ENCODE results near the gene NDUFS3. TPM values are rescaled to one million over a fixed set of nuclear protein-coding genes. Genes with fewer than 3 reads are reported as not detected.
"Not testable (repeated sequence)": the region's sequence is repeated elsewhere in the genome, so short reads cannot be mapped to it uniquely, and the experiment has no call there.

The NDUFS3 gene
- 100 to 1,000 TPM in 1 of 2 donors, 10 to 100 TPM in 1; 65.0 to 130 TPM for total RNA-seq
- 100 to 1,000 TPM; 167 to 172 TPM for polyA plus RNA-seq (ENCODE audit: insufficient read length in 2 of 2)
- long read RNA-seq, donor 1, transcript NDUFS3-204 (3 exons, 779 nt), result minor isoform, 8 of 145 reads
- long read RNA-seq, donor 1, transcript NDUFS3-205 (2 exons, 269 nt), result minor isoform, 14 of 145 reads
- long read RNA-seq, donor 1, transcript NDUFS3-201 (7 exons, 958 nt), result major isoform, 93 of 145 reads
- long read RNA-seq, donor 1, partial matches to known transcripts, result 30 of 145 reads
- long read RNA-seq, donor 1, other reads (novel, unspliced or antisense), result 0 of 145 reads
- long read RNA-seq, donor 2, transcript NDUFS3-201 (7 exons, 958 nt), result major isoform, 33 of 107 reads
- long read RNA-seq, donor 2, partial matches to known transcripts, result 45 of 107 reads
- long read RNA-seq, donor 2, other reads (novel, unspliced or antisense), result 22 of 107 reads
- long read RNA-seq, donor 3, transcript NDUFS3-201 (7 exons, 958 nt), result major isoform, 41 of 47 reads
- long read RNA-seq, donor 3, partial matches to known transcripts, result 0 of 47 reads
- long read RNA-seq, donor 3, other reads (novel, unspliced or antisense), result 0 of 47 reads
- long read RNA-seq, donor 4, transcript NDUFS3-201 (7 exons, 958 nt), result major isoform, 81 of 96 reads
- long read RNA-seq, donor 4, transcript NDUFS3-205 (2 exons, 269 nt), result minor isoform, 5 of 96 reads
- long read RNA-seq, donor 4, partial matches to known transcripts, result 0 of 96 reads
- long read RNA-seq, donor 4, other reads (novel, unspliced or antisense), result 0 of 96 reads

DNA sequence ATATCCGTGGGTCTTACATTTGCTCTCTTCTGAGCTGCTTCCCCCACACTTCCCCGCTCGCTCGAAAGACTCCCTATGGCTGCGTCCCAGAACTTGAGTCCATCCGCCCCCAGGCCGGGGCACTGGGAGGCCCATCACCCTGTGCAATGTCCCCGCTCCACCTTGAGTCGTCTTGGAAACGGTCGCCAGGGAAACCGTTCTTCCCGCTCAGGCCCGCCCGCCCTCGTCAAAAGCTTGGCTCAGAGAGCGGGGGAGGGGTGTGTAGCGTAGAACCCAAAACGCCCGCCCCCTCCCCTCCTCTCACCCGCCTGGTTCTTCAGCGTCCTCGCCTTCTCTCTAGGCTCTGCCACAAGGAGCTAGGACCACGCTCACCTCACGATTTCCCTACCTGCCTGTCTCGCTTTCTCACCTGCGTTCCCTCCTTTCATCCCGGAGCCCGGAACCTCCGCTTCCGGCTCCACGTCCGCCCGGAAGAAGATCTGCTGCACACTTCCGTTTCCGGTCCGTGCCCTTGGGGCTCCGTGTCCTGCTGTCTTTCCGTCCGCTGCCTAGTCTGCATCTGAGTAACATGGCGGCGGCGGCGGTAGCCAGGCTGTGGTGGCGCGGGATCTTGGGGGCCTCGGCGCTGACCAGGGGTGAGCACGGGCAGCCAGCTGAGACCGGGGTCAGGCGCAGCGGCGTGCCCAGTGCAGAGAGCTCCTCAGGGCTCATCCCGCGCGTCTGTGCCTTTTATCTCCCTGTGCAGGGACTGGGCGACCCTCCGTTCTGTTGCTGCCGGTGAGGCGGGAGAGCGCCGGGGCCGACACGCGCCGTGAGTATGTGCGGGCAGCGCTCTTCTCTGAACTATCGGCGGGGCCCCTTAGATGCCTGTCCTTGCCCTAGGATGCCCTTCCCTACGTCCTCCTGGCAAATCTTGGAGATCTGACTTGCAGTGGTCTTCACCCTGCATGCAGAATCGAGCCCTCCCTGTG is at the start of gene NDUFS3, which contains the start of gene KBTBD4:
TSS of gene NDUFS3 (plus strand) at position 551 of the 971 bp plus-strand sequence. CDS start at position 569, 18 bp downstream.
TSS of gene KBTBD4 (minus strand) at position 447 of the 971 bp plus-strand sequence. CDS start at position 428, 19 bp downstream.
- Histone ChIP-seq H3K4me3 (ENCODE audit: low read depth, low read length) (peak within 1 kb of the TSS; percentile 82), H3K36me3 (ENCODE audit: control insufficient read depth, insufficient read depth, low read length) (peaks cover 63% of the 10 kb centered on the region), H3K4me1 (ENCODE audit: control insufficient read depth, insufficient read depth, low read length) (peaks cover 18% of the 10 kb centered on the region), H3K27ac (ENCODE audit: low read depth, low read length) (peak within 1 kb of the TSS; percentile 87), H3K9me3 (ENCODE audit: control insufficient read depth, insufficient read depth, low read length) (no peaks in the 10 kb centered on the region), H3K27me3 (ENCODE audit: control insufficient read depth, insufficient read depth, low read length) (no peaks in the 10 kb centered on the region)
- under 1% methylated on average over 72 of the region's 72 CpGs for WGBS (ENCODE audit: insufficient coverage)
- peak; percentile 87 to 97 (median 90) for DNase-seq (ENCODE audit: low read depth in 4 of 6, low spot score in 6 of 6)

DNA sequence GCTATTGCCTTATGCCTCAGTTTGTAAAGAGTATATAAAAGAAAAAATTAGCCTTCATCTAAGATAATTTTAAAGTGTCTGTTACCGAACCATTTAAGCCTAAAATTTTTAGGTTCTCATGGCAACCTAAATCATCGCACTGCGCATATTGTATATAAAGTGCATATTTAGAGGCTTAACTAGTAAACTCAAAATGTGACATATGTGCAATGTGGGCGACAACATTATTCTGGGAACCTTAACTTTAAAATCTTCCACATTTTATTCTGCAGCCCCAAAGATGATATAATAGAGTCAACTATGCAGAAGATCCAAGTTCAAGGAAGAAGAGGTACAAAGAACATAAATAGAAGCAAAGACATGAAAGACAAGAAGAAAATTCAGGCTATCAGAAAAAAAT is 48.9 kb upstream of the NDUFS3 start:
- H3K27ac ChIP-seq (ENCODE audit: low read depth, low read length), result no peak overlapping the region
- no peak overlapping the region for H3K4me3 ChIP-seq (ENCODE audit: low read depth, low read length)
- no peaks in the 10 kb centered on the region for H3K9me3 ChIP-seq (ENCODE audit: control insufficient read depth, insufficient read depth, low read length)
- DNase-seq (ENCODE audit: low read depth in 4 of 6, low spot score in 6 of 6), result peak in 1 of 6 donors; percentile 55
- H3K4me1 ChIP-seq (ENCODE audit: control insufficient read depth, insufficient read depth, low read length), result peaks cover 31% of the 10 kb centered on the region
- H3K36me3 ChIP-seq (ENCODE audit: control insufficient read depth, insufficient read depth, low read length), result peaks cover 13% of the 10 kb centered on the region
- H3K27me3 ChIP-seq (ENCODE audit: control insufficient read depth, insufficient read depth, low read length), result no peaks in the 10 kb centered on the region
- no CpG with 5 or more reads among the region's 4 CpGs for WGBS (ENCODE audit: insufficient coverage)

DNA sequence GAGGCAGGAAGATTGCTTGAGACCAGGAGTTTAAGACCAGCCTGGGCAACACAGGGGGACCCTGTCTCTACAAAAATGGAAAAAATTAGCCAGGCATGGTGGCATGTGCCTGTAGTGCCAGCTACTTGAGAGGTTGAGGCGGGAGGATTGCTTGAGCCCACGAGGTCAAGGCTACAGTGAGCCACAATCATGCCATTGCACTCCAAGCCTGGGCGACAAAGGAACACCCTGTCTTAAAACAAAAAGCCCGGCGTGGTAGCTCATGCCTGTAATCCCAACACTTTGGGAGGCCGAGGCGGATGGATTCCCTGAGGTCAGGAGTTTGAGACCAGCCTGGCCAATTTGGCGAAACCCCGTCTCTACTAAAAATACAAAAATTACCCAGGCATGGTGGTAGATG is 48.2 kb upstream of the NDUFS3 start:
- not testable (repeated sequence) for DNase-seq (ENCODE audit: low read depth in 4 of 6, low spot score in 6 of 6); H3K4me3 ChIP-seq (ENCODE audit: low read depth, low read length); H3K27ac ChIP-seq (ENCODE audit: low read depth, low read length); H3K27me3 ChIP-seq (ENCODE audit: control insufficient read depth, insufficient read depth, low read length); H3K9me3 ChIP-seq (ENCODE audit: control insufficient read depth, insufficient read depth, low read length)
- 84% methylated on average over 7 of the region's 9 CpGs for WGBS (ENCODE audit: insufficient coverage)
- Histone ChIP-seq H3K36me3 (ENCODE audit: control insufficient read depth, insufficient read depth, low read length) (peaks cover 17% of the 10 kb centered on the region), H3K4me1 (ENCODE audit: control insufficient read depth, insufficient read depth, low read length) (peaks cover 28% of the 10 kb centered on the region)

DNA sequence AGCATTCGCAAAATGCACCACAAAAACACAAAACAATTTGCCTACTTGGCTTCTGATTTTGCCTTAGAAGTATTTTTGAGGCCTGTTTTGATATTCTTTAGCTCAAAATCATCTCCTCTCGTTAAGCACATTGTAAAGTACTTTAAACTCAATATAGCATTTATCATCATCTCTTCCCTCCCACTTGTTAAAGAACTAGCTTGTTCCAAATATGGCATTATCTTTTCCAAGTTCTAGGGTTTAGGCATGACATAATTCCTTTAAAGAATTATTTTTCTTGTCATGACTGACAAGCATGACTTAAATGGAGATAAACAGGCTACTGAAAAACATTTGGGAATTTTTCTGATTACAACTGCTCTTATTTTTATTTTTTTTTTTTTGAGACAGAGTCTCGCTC is 47.2 kb upstream of the NDUFS3 start:
- DNase-seq (ENCODE audit: low read depth in 4 of 6, low spot score in 6 of 6), result no peak
- Histone ChIP-seq H3K27me3 (ENCODE audit: control insufficient read depth, insufficient read depth, low read length) (no peaks in the 10 kb centered on the region), H3K27ac (ENCODE audit: low read depth, low read length) (no peak overlapping the region), H3K9me3 (ENCODE audit: control insufficient read depth, insufficient read depth, low read length) (no peaks in the 10 kb centered on the region), H3K4me3 (ENCODE audit: low read depth, low read length) (no peak overlapping the region), H3K36me3 (ENCODE audit: control insufficient read depth, insufficient read depth, low read length) (peaks cover 21% of the 10 kb centered on the region), H3K4me1 (ENCODE audit: control insufficient read depth, insufficient read depth, low read length) (peaks cover 28% of the 10 kb centered on the region)
- WGBS (ENCODE audit: insufficient coverage), result no CpG with 5 or more reads among the region's 3 CpGs

DNA sequence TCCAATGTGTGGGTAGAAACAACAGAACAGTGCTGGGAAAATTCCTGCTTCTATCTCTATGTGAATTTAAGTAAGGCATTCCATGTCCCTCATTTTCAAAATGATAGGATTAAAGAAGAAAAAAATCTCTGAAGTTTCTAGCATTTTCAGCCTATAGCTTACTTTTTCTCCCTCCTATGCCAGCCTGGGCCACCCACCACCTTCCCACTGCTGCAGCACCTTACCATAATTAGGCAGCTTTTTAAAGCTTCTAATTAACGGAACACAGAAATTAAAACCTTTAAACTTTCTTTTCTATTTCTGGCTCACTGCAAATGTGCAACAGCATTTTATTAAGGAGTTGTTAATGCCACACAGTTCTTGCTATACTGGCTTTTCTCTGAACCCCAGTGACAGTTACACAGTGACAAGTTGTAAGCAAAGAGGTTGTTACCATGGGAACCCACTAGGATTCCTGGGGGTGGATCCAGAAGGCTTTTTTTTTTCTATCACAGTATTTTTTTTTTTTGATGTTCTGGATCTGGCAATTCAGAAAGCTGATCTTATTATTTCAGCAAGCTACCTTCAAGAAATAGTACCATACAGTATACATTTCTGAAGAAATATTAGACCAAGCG is 46.2 kb upstream of the NDUFS3 start:
- Histone ChIP-seq H3K4me3 (ENCODE audit: low read depth, low read length) (no peak overlapping the region), H3K27ac (ENCODE audit: low read depth, low read length) (peak overlapping the region; percentile 57), H3K36me3 (ENCODE audit: control insufficient read depth, insufficient read depth, low read length) (peaks cover 21% of the 10 kb centered on the region), H3K4me1 (ENCODE audit: control insufficient read depth, insufficient read depth, low read length) (peaks cover 32% of the 10 kb centered on the region), H3K27me3 (ENCODE audit: control insufficient read depth, insufficient read depth, low read length) (no peaks in the 10 kb centered on the region), H3K9me3 (ENCODE audit: control insufficient read depth, insufficient read depth, low read length) (no peaks in the 10 kb centered on the region)
- DNase-seq (ENCODE audit: low read depth in 4 of 6, low spot score in 6 of 6), result peak in 3 of 6 donors; percentile 39 to 76 (median 69)
- WGBS (ENCODE audit: insufficient coverage), result no CpG with 5 or more reads among the region's 2 CpGs

DNA sequence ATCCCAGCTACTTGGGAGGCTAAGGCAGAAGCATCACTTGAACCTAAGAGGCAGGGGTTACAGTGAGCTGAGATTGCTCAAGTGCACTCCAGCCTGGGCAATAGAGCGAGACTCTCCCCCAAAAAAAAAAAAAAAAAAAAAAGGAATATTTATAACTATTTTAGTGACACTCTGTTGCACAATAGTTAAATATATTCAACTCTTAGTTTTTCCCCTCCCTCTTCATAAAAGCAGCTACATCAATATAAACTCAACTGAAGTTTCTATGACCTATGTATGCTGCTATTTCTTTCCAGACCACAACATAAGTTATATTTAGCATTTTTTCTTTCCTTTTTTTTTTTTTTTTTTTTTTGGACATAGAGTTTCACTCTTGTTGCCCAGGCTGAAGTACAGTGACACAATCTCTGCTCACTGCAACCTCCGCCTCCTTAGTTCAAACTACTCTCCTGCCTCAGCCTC is 45.2 kb upstream of the NDUFS3 start:
- Histone ChIP-seq H3K4me1 (ENCODE audit: control insufficient read depth, insufficient read depth, low read length) (peaks cover 38% of the 10 kb centered on the region), H3K27ac (ENCODE audit: low read depth, low read length) (no peak overlapping the region)
- WGBS (ENCODE audit: insufficient coverage), result no CpG with 5 or more reads among the region's 2 CpGs

DNA sequence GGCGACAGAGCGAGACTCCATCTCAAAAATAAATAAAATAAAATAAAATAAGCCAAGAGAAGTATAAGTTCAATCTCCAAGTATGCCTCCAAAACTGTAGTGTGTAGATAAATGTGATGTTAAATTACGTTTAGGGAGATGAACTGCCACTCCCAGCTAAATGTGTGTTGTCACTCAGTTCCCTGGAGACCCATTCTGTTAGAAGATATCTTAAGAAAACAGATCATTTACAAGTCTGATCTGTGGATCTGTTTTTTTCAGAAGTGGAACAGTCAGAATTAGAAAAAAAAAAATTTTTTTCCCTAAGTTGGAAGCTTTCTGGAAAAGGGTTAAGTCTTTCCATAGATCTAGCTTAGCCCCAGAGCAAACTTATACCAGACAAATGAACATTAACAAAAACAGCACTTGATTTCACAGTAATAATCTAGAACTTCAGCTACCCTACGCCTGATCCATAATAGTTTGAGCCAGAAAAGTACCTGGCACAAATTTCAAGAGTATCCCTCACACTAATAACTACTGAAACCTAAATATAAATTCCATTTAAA is 44.1 kb upstream of the NDUFS3 start:
- Histone ChIP-seq H3K36me3 (ENCODE audit: control insufficient read depth, insufficient read depth, low read length) (peaks cover 13% of the 10 kb centered on the region), H3K9me3 (ENCODE audit: control insufficient read depth, insufficient read depth, low read length) (no peaks in the 10 kb centered on the region), H3K27ac (ENCODE audit: low read depth, low read length) (no peak overlapping the region), H3K27me3 (ENCODE audit: control insufficient read depth, insufficient read depth, low read length) (no peaks in the 10 kb centered on the region), H3K4me3 (ENCODE audit: low read depth, low read length) (no peak overlapping the region), H3K4me1 (ENCODE audit: control insufficient read depth, insufficient read depth, low read length) (peaks cover 42% of the 10 kb centered on the region)
- WGBS (ENCODE audit: insufficient coverage), result 100% methylated on average over 1 of the region's 4 CpGs
- no peak for DNase-seq (ENCODE audit: low read depth in 4 of 6, low spot score in 6 of 6)

More for the DNA sequence above, 45.2 kb upstream of the NDUFS3 start:
- H3K27me3 ChIP-seq (ENCODE audit: control insufficient read depth, insufficient read depth, low read length), result no peaks in the 10 kb centered on the region
- H3K36me3 ChIP-seq (ENCODE audit: control insufficient read depth, insufficient read depth, low read length), result peaks cover 21% of the 10 kb centered on the region
- H3K4me3 ChIP-seq (ENCODE audit: low read depth, low read length), result no peak overlapping the region
- no peak for DNase-seq (ENCODE audit: low read depth in 4 of 6, low spot score in 6 of 6)
- H3K9me3 ChIP-seq (ENCODE audit: control insufficient read depth, insufficient read depth, low read length), result no peaks in the 10 kb centered on the region

DNA sequence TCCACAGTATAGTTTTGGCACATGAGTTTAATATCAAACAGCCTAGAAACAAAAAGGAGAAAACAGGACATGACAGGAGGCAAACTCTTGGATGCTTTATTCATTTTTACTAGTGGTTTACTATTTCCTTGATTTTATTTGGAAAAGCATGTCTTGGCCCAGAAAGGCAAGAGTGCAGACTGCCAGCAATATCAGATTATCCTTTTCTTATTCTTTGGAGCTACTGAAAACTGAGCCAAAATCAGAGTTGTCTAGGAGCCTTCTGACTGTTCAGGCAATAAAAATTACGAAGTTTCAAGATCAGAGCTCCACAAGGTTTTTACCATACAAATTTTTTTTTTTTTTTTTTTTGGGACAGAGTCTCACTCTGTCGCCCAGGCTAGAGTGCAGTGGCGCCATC is 42.0 kb upstream of the NDUFS3 start:
- 80% methylated on average over 1 of the region's 3 CpGs for WGBS (ENCODE audit: insufficient coverage)
- H3K27me3 ChIP-seq (ENCODE audit: control insufficient read depth, insufficient read depth, low read length), result no peaks in the 10 kb centered on the region
- H3K9me3 ChIP-seq (ENCODE audit: control insufficient read depth, insufficient read depth, low read length), result no peaks in the 10 kb centered on the region
- H3K36me3 ChIP-seq (ENCODE audit: control insufficient read depth, insufficient read depth, low read length), result peaks cover 8% of the 10 kb centered on the region
- no peak overlapping the region for H3K4me3 ChIP-seq (ENCODE audit: low read depth, low read length)
- H3K27ac ChIP-seq (ENCODE audit: low read depth, low read length), result no peak overlapping the region
- peak in 1 of 6 donors; percentile 65 for DNase-seq (ENCODE audit: low read depth in 4 of 6, low spot score in 6 of 6)
- H3K4me1 ChIP-seq (ENCODE audit: control insufficient read depth, insufficient read depth, low read length), result peaks cover 39% of the 10 kb centered on the region

All from spinal cord (tissue), 10 donors.